GM12875 (cell line): ENCODE measurements around the gene ACR.

Source experiments
- H3K4me3 ChIP-seq: one replicate; pipeline ENCODE4 v1.5.1; 2011; ENCODE audit warnings: low read depth, low read length, control low read depth
- CTCF ChIP-seq: IDR thresholded peaks from 2 replicates; pipeline ENCODE4 v1.5.1; 2011; ENCODE audit warnings: low read depth, mild to moderate bottlenecking, control low read depth, inconsistent platforms, low read length, moderate library complexity, borderline replicate concordance; ENCODE audit not compliant: insufficient read depth

ACR gene

DNA sequence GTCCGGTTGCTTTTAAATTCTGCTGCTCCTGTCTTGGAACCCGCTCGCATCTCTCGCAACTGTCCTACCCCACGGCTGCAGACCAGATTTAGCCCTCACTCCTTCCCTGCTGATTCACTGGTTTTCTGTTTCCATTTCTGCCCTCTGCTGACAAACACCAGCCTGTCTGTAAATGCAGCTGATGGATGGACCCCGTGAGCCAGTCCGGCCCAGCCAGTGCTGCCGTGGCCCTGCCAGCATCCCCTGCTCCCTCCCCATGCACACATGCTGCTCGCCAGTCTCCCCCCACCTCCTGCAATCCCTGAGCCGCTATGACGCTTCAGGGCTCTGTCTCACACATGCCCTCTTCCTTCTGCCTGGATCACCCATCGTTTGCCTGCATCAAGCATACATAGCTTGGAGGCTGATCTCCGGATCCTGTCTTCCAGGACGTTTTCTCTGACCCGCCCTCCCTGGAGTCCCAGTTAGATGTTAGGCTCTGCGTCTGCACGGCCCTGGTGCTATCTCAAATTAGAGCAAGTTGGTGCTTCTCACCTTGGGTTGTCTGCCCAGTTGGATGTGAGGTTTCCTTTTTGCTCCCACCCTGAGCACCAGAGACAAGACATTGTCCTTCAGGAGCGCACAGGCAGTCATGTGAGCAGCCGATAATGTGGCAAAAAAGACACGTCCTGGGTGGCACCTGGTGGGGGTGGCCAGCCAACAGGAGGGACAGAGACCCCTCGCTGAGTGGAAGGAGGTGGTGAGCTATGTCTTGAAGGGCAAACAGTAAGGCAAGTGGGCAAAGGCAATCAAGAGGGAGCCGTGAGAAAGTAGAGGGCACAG, 4.3 kb upstream of the ACR start:
- no peak for TF ChIP-seq CTCF
- no peak overlapping the region for H3K4me3 ChIP-seq

- H3K4me3 ChIP-seq, result no peak overlapping the region
- TF ChIP-seq CTCF, result no peak
Measured at GRCh38 chr22:50734343-50734771, 3.6 kb upstream of the ACR start.

- no peak overlapping the region for H3K4me3 ChIP-seq
- no peak for TF ChIP-seq CTCF
Measured at GRCh38 chr22:50734986-50735738, 2.8 kb upstream of the ACR start.

DNA sequence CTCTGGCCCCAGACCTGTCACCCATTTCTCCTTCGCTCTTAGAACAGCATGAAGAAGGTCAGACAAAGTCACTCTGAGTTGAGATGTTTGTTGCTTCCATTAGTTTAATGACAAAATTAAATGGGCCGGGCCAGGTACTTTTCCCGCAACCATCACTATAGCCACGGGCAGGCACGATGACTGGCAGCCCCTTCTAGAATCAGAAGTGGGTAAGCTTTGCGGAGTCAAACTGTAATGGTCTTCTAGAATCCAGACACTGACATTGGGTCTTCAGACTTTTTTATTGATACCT, 2.3 kb upstream of the ACR start:
- TF ChIP-seq CTCF, result no peak

GRCh38 chr22:50738649-50739227, 734 bp downstream of the ACR start:
- TF ChIP-seq CTCF, result no peak
- H3K4me3 ChIP-seq, result no peak overlapping the region

More for the DNA sequence above, 2.3 kb upstream of the ACR start:
- H3K4me3 ChIP-seq, result no peak overlapping the region

GRCh38 chr22:50739279-50739691, 1.3 kb downstream of the ACR start:
- no peak for TF ChIP-seq CTCF
- H3K4me3 ChIP-seq, result no peak overlapping the region
